ENCODE measurements around the gene CISTR.

CISTR gene

GRCh38 chr12:53700567-53700966 is 51.2 kb downstream of the CISTR start:
- Histone ChIP-seq H3K79me2 (ENCODE audit: control insufficient read depth, low read length) (no peaks in the 10 kb centered on the region), H3K36me3 (ENCODE audit: control insufficient read depth, low read length) (no peaks in the 10 kb centered on the region), H3K27ac (ENCODE audit: low read depth, low read length) (no peak overlapping the region), H3K27me3 (ENCODE audit: control insufficient read depth, low read length) (peaks cover 75% of the 10 kb centered on the region), H3K4me3 (ENCODE audit: low read length) (no peak overlapping the region), H3K4me2 (ENCODE audit: low read length) (no peak overlapping the region), H3K9me2 (replicated peaks; ENCODE audit: control insufficient read depth, low read length) (no peaks in the 10 kb centered on the region), H4K20me1 (ENCODE audit: control insufficient read depth, insufficient read depth, low read depth, low read length) (no peaks in the 10 kb centered on the region), H3F3A (ENCODE audit: control insufficient read depth, insufficient read depth) (no peaks in the 10 kb centered on the region), H3K9me3 (ENCODE audit: control insufficient read depth, insufficient read depth, low read length) (no peaks in the 10 kb centered on the region), H3K4me1 (ENCODE audit: control insufficient read depth, low read length) (peaks cover 20% of the 10 kb centered on the region)
- TF ChIP-seq, protein P1, sequence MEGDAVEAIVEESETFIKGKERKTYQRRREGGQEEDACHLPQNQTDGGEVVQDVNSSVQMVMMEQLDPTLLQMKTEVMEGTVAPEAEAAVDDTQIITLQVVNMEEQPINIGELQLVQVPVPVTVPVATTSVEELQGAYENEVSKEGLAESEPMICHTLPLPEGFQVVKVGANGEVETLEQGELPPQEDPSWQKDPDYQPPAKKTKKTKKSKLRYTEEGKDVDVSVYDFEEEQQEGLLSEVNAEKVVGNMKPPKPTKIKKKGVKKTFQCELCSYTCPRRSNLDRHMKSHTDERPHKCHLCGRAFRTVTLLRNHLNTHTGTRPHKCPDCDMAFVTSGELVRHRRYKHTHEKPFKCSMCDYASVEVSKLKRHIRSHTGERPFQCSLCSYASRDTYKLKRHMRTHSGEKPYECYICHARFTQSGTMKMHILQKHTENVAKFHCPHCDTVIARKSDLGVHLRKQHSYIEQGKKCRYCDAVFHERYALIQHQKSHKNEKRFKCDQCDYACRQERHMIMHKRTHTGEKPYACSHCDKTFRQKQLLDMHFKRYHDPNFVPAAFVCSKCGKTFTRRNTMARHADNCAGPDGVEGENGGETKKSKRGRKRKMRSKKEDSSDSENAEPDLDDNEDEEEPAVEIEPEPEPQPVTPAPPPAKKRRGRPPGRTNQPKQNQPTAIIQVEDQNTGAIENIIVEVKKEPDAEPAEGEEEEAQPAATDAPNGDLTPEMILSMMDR (IDR thresholded peaks at IDR 0.05; ENCODE audit: low read depth, low read length, poor library complexity, severe bottlenecking), result no peak
- no peak for TF ChIP-seq EZH2phosphoT487 (IDR thresholded peaks at IDR 0.05; ENCODE audit: borderline replicate concordance, low read length)

DNA sequence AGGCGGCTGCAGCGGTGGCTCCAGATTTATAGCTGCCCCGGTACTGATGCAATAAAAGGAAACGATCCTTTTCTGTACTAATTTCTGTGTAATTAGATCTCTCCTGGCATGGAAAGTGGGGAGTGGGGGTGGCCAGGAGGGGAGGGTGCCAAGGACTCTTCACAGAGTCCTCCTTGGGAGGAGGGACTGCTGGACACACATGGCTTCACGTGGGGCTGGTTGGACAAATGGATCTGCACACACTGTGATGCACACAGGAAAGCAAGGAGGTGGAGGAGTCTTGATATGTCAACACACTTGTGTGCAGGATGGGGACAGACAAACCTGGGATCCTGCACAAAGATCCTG is 52.1 kb downstream of the CISTR start:
- Histone ChIP-seq H3K4me3 (ENCODE audit: low read length) (no peak overlapping the region), H3K36me3 (ENCODE audit: control insufficient read depth, low read length) (no peaks in the 10 kb centered on the region), H4K20me1 (ENCODE audit: control insufficient read depth, insufficient read depth, low read depth, low read length) (no peaks in the 10 kb centered on the region), H3F3A (ENCODE audit: control insufficient read depth, insufficient read depth) (no peaks in the 10 kb centered on the region), H3K4me2 (ENCODE audit: low read length) (no peak overlapping the region), H3K79me2 (ENCODE audit: control insufficient read depth, low read length) (no peaks in the 10 kb centered on the region), H3K27ac (ENCODE audit: low read depth, low read length) (no peak overlapping the region), H3K4me1 (ENCODE audit: control insufficient read depth, low read length) (peaks cover 25% of the 10 kb centered on the region), H3K9me2 (replicated peaks; ENCODE audit: control insufficient read depth, low read length) (no peaks in the 10 kb centered on the region), H3K9me3 (ENCODE audit: control insufficient read depth, insufficient read depth, low read length) (no peaks in the 10 kb centered on the region), H3K27me3 (ENCODE audit: control insufficient read depth, low read length) (peaks cover 80% of the 10 kb centered on the region)
- TF ChIP-seq, protein P1 (IDR thresholded peaks at IDR 0.05; ENCODE audit: low read depth, low read length, poor library complexity, severe bottlenecking), result no peak
- no peak for TF ChIP-seq EZH2phosphoT487 (IDR thresholded peaks at IDR 0.05; ENCODE audit: borderline replicate concordance, low read length)

GRCh38 chr12:53698948-53699677 is 52.7 kb downstream of the CISTR start:
- H3K4me1 ChIP-seq (ENCODE audit: control insufficient read depth, low read length), result peaks cover 25% of the 10 kb centered on the region
- H4K20me1 ChIP-seq (ENCODE audit: control insufficient read depth, insufficient read depth, low read depth, low read length), result no peaks in the 10 kb centered on the region
- no peak overlapping the region for H3K27ac ChIP-seq (ENCODE audit: low read depth, low read length)
- peaks cover 82% of the 10 kb centered on the region for H3K27me3 ChIP-seq (ENCODE audit: control insufficient read depth, low read length)
- H3K9me2 ChIP-seq (replicated peaks; ENCODE audit: control insufficient read depth, low read length), result no peaks in the 10 kb centered on the region
- H3K79me2 ChIP-seq (ENCODE audit: control insufficient read depth, low read length), result no peaks in the 10 kb centered on the region
- no peak overlapping the region for H3K4me3 ChIP-seq (ENCODE audit: low read length)
- H3K9me3 ChIP-seq (ENCODE audit: control insufficient read depth, insufficient read depth, low read length), result no peaks in the 10 kb centered on the region
- H3K4me2 ChIP-seq (ENCODE audit: low read length), result no peak overlapping the region
- no peak for TF ChIP-seq EZH2phosphoT487 (IDR thresholded peaks at IDR 0.05; ENCODE audit: borderline replicate concordance, low read length)
- TF ChIP-seq, protein P1 (IDR thresholded peaks at IDR 0.05; ENCODE audit: low read depth, low read length, poor library complexity, severe bottlenecking), result no peak
- no peaks in the 10 kb centered on the region for H3F3A ChIP-seq (ENCODE audit: control insufficient read depth, insufficient read depth)
- no peaks in the 10 kb centered on the region for H3K36me3 ChIP-seq (ENCODE audit: control insufficient read depth, low read length)

Data from DOHH2 (cell line).